ENCODE results near the gene CROCC. TPM values are rescaled to one million over a fixed set of nuclear protein-coding genes. Genes with fewer than 3 reads are reported as not detected.
"Not testable (repeated sequence)": the region's sequence is repeated elsewhere in the genome, so short reads cannot be mapped to it uniquely, and the experiment has no call there.

Gene CROCC
- total and polyA plus RNA-seq, 12 donors: 4.7 to 42.3 (median 6.3) TPM

GRCh38 chr1:16882986-16883385 lies 38.7 kb upstream of the CROCC start:
- H3K9me3 ChIP-seq: no peaks in the 10 kb centered on the region
- DNase-seq (no peak), ATAC-seq (peak in 5 of 8 donors; percentile 19 to 62 (median 25))
- H3K27me3 ChIP-seq: peaks cover 0 to 28% (median 11%) of the 10 kb centered on the region in 7 donors
- TF ChIP-seq CTCF (IDR thresholded peaks at IDR 0.05): no peak
- H3K4me1 ChIP-seq: peaks cover 0 to 21% (median 0%) of the 10 kb centered on the region in 9 donors
- H3K4me3 ChIP-seq: no peak overlapping the region
- intact Hi-C loops (cut with DNase I): no loop called here
- H3K36me3 ChIP-seq: no peaks in the 10 kb centered on the region
- H3K27ac ChIP-seq: peak overlapping the region in 2 of 10 donors; percentile 21 to 61
- 48% methylated on average over 4 of the region's 4 CpGs for WGBS, 2 donors

GRCh38 chr1:16884487-16884886 lies 37.2 kb upstream of the CROCC start:
- intact Hi-C loops (cut with DNase I): not testable (repeated sequence)

GRCh38 chr1:16886860-16887605 lies 34.7 kb upstream of the CROCC start:
- intact Hi-C loops (cut with DNase I): no loop called here
- Histone ChIP-seq H3K9me3 (no peaks in the 10 kb centered on the region), H3K36me3 (no peaks in the 10 kb centered on the region), H3K4me1 (peaks cover 4 to 35% (median 7%) of the 10 kb centered on the region in 9 donors), H3K27me3 (peaks cover 0 to 6% (median 0%) of the 10 kb centered on the region in 7 donors), H3K4me3 (no peak overlapping the region), H3K27ac (no peak overlapping the region)
- TF ChIP-seq CTCF (IDR thresholded peaks at IDR 0.05): no peak
- no peak for DNase-seq
- WGBS, 2 donors: 91% methylated on average over 20 of the region's 20 CpGs
- ATAC-seq: no peak

More at GRCh38 chr1:16884487-16884886, 37.2 kb upstream of the CROCC start:
- DNase-seq, ATAC-seq, H3K27ac ChIP-seq, H3K4me3 ChIP-seq, H3K9me3 ChIP-seq, H3K36me3 ChIP-seq: not testable (repeated sequence)
- Histone ChIP-seq H3K27me3 (peaks cover 0 to 27% (median 5%) of the 10 kb centered on the region in 7 donors), H3K4me1 (peaks cover 0 to 29% (median under 1%) of the 10 kb centered on the region in 9 donors)
- WGBS, 2 donors: 84 to 89% methylated on average over 5 of the region's 5 CpGs

GRCh38 chr1:16888860-16889816 lies 32.6 kb upstream of the CROCC start:
- ATAC-seq (peak; percentile 91 to 99 (median 93)), DNase-seq (peak; percentile 70 to 86)
- WGBS, 2 donors: 4 to 9% methylated on average over 60 to 63 of the region's 63 CpGs
- Histone ChIP-seq H3K27ac (peak overlapping the region; percentile 78 to 97 (median 92)), H3K4me3 (peak overlapping the region; percentile 53 to 76 (median 66)), H3K9me3 (no peaks in the 10 kb centered on the region), H3K36me3 (no peaks in the 10 kb centered on the region), H3K27me3 (no peaks in the 10 kb centered on the region), H3K4me1 (peaks cover 3 to 17% (median 6%) of the 10 kb centered on the region in 9 donors)
- intact Hi-C loops (cut with DNase I): no loop called here
- peak in 7 of 9 donors; percentile 4 to 54 (median 34) for TF ChIP-seq CTCF (IDR thresholded peaks at IDR 0.05)

GRCh38 chr1:16890539-16891021 lies 31.2 kb upstream of the CROCC start:
- H3K36me3 ChIP-seq; H3K27me3 ChIP-seq; H3K4me3 ChIP-seq; H3K9me3 ChIP-seq; ATAC-seq; intact Hi-C loops (cut with DNase I); DNase-seq; H3K27ac ChIP-seq: not testable (repeated sequence)
- 66 to 67% methylated on average over 5 of the region's 5 CpGs for WGBS, 2 donors
- H3K4me1 ChIP-seq: peaks cover 3 to 16% (median 6%) of the 10 kb centered on the region in 9 donors

GRCh38 chr1:16891057-16891456 lies 30.7 kb upstream of the CROCC start:
- H3K4me3 ChIP-seq; H3K36me3 ChIP-seq; intact Hi-C loops (cut with DNase I); DNase-seq; H3K9me3 ChIP-seq; H3K27ac ChIP-seq; H3K27me3 ChIP-seq; ATAC-seq: not testable (repeated sequence)
- peaks cover 3 to 16% (median 6%) of the 10 kb centered on the region in 9 donors for H3K4me1 ChIP-seq
- WGBS, 2 donors: 58 to 67% methylated on average over 4 of the region's 4 CpGs

- DNase-seq, ATAC-seq: not testable (repeated sequence)
These were observed 28.7 kb upstream of the CROCC start for GRCh38 chr1:16892978-16893525.

More at GRCh38 chr1:16892978-16893525, 28.7 kb upstream of the CROCC start:
- H3K36me3 ChIP-seq; H3K9me3 ChIP-seq; intact Hi-C loops (cut with DNase I); H3K27ac ChIP-seq; H3K4me3 ChIP-seq; H3K27me3 ChIP-seq: not testable (repeated sequence)
- 65 to 69% methylated on average over 6 of the region's 6 CpGs for WGBS, 2 donors
- H3K4me1 ChIP-seq: peaks cover 5 to 26% (median 14%) of the 10 kb centered on the region in 9 donors

All from heart right ventricle (tissue), 16 donors.